ENCODE measurements around the gene MOB3B. TPM values are rescaled to one million over a fixed set of nuclear protein-coding genes. Genes with fewer than 3 reads are reported as not detected.

Gene MOB3B
- total and polyA plus RNA-seq, 10 of the 15 experiments (the other 5 are each of a cell fraction or from before 2014, with no cell fraction given) = 0.44 to 2.7 (median 0.91) TPM

DNA sequence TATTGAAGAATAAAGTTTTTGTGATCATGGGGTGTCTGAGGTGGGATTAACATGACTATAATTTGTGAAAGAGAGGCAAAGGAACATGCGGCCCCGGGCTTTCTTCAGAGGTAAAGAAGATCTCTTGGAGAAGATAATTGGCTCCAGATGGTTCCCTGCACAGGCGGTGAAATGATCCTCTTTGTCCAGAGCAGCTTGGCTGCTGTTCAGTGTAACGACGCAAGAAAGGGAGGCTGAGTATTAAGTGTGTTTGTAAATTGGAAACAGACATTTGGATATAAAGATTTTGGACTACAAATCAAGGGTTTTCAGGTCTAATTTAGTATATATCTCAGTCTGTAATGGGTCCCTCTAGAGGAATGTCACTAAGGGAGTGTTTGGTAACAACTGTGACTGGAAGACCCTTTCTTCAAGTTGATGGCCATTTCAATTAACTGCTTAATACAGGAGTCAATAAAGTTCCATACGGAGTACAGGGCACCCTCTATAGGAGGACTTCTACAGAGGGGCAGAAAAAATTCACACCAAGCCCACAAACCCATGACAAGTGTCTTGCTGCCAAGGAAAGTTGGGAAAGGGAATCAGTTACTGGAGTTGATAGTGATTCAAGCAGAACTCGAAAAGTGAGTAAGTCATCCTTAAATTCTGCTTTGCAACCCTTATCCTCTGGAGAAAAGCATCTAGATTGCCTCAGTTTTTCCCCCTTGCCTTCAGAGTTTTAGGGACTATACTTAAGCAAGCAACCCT is 236.8 kb downstream of the MOB3B start:
- FAIRE-seq (no peak), DNase-seq (ENCODE audit: low read depth, low spot score) (no peak), ATAC-seq (no peak)
- SMC1A ChIA-PET (ENCODE audit: uncharacterized antibody, unreplicated experiment) = interaction anchor here (0.6 to 1.2 kb wide), 2 partner anchors 15 to 351 kb away, joined by 3 to 4 read pairs; no protein-coding TSS in a partner anchor
- no peak for TF ChIP-seq RFX5 (IDR thresholded peaks at IDR 0.05; ENCODE audit: low read depth, low read length)
- in situ Hi-C loops (cut with MboI) (no loop called here), intact Hi-C loops (cut with micrococcal nuclease; ENCODE audit: unreplicated experiment) (no loop called here)
- Histone ChIP-seq H3K9ac (ENCODE audit: control insufficient read depth, insufficient read depth, low read length) (no peak overlapping the region), H3K9me3 (replicated peaks; ENCODE audit: control insufficient read depth, insufficient read depth, low read length) (no peaks in the 10 kb centered on the region), H3K4me1 (ENCODE audit: control insufficient read depth, insufficient read depth, low read length) (no peaks in the 10 kb centered on the region), H3K4me3 (no peak overlapping the region), H3K4me2 (ENCODE audit: control insufficient read depth, insufficient read depth) (no peak overlapping the region), H3K36me3 (ENCODE audit: control insufficient read depth in 2 of 2, insufficient read depth in 2 of 2, low read length in 1 of 2) (no peaks in the 10 kb centered on the region), H3K79me2 (ENCODE audit: control insufficient read depth, insufficient read depth, low read length) (no peaks in the 10 kb centered on the region), H3K27ac (ENCODE audit: control insufficient read depth, insufficient read depth) (no peak overlapping the region), H4K20me1 (ENCODE audit: control insufficient read depth, insufficient read depth) (no peaks in the 10 kb centered on the region), H3K27me3 (replicated peaks in 1 of 2; ENCODE audit: control insufficient read depth in 2 of 2, insufficient read depth in 2 of 2, low read length in 1 of 2) (no peaks in the 10 kb centered on the region; a peak in 2 of 4 replicates), H2AFZ (ENCODE audit: control insufficient read depth, low read depth, low read length) (no peak overlapping the region)
- WGBS (ENCODE audit: insufficient coverage, insufficient replicate concordance, low lambda C conversion rate, missing lambda C conversion rate) = 30% methylated on average over 7 of the region's 7 CpGs
- no TSS peak for BruUV-seq (replicated peaks)
- POLR2A ChIA-PET = no interaction called here
- CTCF ChIA-PET = no interaction called here
- RAD21 ChIA-PET (ENCODE audit: unreplicated experiment) = interaction anchor here (0.9 kb wide), 1 partner anchor 16 kb away, joined by 4 read pairs; no protein-coding TSS in a partner anchor

DNA sequence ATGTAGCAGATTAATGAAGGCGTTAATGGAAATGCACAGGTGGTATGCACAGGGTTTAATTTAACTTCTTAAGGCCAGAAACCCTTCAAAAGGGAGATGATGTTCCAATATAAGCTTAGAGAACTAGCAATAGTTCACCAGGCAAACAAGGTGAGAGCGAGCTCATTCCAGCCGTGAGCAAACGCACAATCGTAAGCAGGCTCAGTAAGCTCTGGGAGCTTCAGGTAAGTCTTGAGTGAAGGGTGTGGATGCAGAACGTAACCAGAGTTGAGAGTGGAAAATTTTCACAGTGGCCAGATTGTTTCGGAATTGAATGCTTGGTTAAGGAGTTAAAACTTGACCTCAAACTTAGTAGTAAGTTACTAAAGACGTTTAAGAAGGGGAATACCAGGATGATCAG is 238.3 kb downstream of the MOB3B start:
- CTCF ChIA-PET = interaction anchor here (1.1 kb wide), 1 partner anchor 14 kb away, joined by 3 read pairs; no protein-coding TSS in a partner anchor
- H3K27me3 ChIP-seq (replicated peaks in 1 of 2; ENCODE audit: control insufficient read depth in 2 of 2, insufficient read depth in 2 of 2, low read length in 1 of 2) = no peaks in the 10 kb centered on the region; a peak in 2 of 4 replicates
- BruUV-seq (replicated peaks) = no TSS peak
- no peaks in the 10 kb centered on the region for H3K4me1 ChIP-seq (ENCODE audit: control insufficient read depth, insufficient read depth, low read length)
- RAD21 ChIA-PET (ENCODE audit: unreplicated experiment) = no interaction called here
- no peak overlapping the region for H2AFZ ChIP-seq (ENCODE audit: control insufficient read depth, low read depth, low read length)
- H3K27ac ChIP-seq (ENCODE audit: control insufficient read depth, insufficient read depth) = no peak overlapping the region
- ATAC-seq (no peak), FAIRE-seq (no peak), DNase-seq (ENCODE audit: low read depth, low spot score) (no peak)
- no peak overlapping the region for H3K4me2 ChIP-seq (ENCODE audit: control insufficient read depth, insufficient read depth)
- SMC1A ChIA-PET (ENCODE audit: uncharacterized antibody, unreplicated experiment) = interaction anchor here (0.9 kb wide), 1 partner anchor 11 kb away, joined by 3 read pairs; no protein-coding TSS in a partner anchor
- intact Hi-C loops (cut with micrococcal nuclease; ENCODE audit: unreplicated experiment) = no loop called here
- no peaks in the 10 kb centered on the region for H3K36me3 ChIP-seq (ENCODE audit: control insufficient read depth in 2 of 2, insufficient read depth in 2 of 2, low read length in 1 of 2)
- in situ Hi-C loops (cut with MboI) = no loop called here
- H3K9me3 ChIP-seq (replicated peaks; ENCODE audit: control insufficient read depth, insufficient read depth, low read length) = no peaks in the 10 kb centered on the region
- no peaks in the 10 kb centered on the region for H3K79me2 ChIP-seq (ENCODE audit: control insufficient read depth, insufficient read depth, low read length)
- H4K20me1 ChIP-seq (ENCODE audit: control insufficient read depth, insufficient read depth) = no peaks in the 10 kb centered on the region
- POLR2A ChIA-PET = interaction anchor here (0.6 kb wide), 1 partner anchor 1120 kb away, joined by 3 read pairs; no protein-coding TSS in a partner anchor
- 50% methylated on average over 8 of the region's 8 CpGs for WGBS (ENCODE audit: insufficient coverage, insufficient replicate concordance, low lambda C conversion rate, missing lambda C conversion rate)
- no peak overlapping the region for H3K4me3 ChIP-seq
- no peak overlapping the region for H3K9ac ChIP-seq (ENCODE audit: control insufficient read depth, insufficient read depth, low read length)
- TF ChIP-seq ZNF622 (IDR thresholded peaks at IDR 0.05) (no peak), FOS (IDR thresholded peaks at IDR 0.05; ENCODE audit: borderline replicate concordance, extremely low read depth, insufficient read length) (no peak), EGR1 (IDR thresholded peaks at IDR 0.05; ENCODE audit: borderline replicate concordance in 1 of 2, low read depth in 2 of 2, low read length in 2 of 2) (no peak), BHLHE40 (IDR thresholded peaks at IDR 0.05; ENCODE audit: borderline replicate concordance in 1 of 2, low read depth in 2 of 2, low read length in 1 of 2) (no peak), POLR2AphosphoS2 (IDR thresholded peaks at IDR 0.05; ENCODE audit: low read depth, low read length) (no peak), RCOR1 (conservative IDR thresholded peaks at IDR 0.05; ENCODE audit: low read depth, low read length) (no peak), KAT2A (conservative IDR thresholded peaks at IDR 0.05; ENCODE audit: control insufficient read depth, low read depth, low read length) (no peak)
- TF ChIP-seq, protein P1, sequence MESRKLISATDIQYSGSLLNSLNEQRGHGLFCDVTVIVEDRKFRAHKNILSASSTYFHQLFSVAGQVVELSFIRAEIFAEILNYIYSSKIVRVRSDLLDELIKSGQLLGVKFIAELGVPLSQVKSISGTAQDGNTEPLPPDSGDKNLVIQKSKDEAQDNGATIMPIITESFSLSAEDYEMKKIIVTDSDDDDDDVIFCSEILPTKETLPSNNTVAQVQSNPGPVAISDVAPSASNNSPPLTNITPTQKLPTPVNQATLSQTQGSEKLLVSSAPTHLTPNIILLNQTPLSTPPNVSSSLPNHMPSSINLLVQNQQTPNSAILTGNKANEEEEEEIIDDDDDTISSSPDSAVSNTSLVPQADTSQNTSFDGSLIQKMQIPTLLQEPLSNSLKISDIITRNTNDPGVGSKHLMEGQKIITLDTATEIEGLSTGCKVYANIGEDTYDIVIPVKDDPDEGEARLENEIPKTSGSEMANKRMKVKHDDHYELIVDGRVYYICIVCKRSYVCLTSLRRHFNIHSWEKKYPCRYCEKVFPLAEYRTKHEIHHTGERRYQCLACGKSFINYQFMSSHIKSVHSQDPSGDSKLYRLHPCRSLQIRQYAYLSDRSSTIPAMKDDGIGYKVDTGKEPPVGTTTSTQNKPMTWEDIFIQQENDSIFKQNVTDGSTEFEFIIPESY (IDR thresholded peaks at IDR 0.05) = no peak
- TF ChIP-seq, protein P2, sequence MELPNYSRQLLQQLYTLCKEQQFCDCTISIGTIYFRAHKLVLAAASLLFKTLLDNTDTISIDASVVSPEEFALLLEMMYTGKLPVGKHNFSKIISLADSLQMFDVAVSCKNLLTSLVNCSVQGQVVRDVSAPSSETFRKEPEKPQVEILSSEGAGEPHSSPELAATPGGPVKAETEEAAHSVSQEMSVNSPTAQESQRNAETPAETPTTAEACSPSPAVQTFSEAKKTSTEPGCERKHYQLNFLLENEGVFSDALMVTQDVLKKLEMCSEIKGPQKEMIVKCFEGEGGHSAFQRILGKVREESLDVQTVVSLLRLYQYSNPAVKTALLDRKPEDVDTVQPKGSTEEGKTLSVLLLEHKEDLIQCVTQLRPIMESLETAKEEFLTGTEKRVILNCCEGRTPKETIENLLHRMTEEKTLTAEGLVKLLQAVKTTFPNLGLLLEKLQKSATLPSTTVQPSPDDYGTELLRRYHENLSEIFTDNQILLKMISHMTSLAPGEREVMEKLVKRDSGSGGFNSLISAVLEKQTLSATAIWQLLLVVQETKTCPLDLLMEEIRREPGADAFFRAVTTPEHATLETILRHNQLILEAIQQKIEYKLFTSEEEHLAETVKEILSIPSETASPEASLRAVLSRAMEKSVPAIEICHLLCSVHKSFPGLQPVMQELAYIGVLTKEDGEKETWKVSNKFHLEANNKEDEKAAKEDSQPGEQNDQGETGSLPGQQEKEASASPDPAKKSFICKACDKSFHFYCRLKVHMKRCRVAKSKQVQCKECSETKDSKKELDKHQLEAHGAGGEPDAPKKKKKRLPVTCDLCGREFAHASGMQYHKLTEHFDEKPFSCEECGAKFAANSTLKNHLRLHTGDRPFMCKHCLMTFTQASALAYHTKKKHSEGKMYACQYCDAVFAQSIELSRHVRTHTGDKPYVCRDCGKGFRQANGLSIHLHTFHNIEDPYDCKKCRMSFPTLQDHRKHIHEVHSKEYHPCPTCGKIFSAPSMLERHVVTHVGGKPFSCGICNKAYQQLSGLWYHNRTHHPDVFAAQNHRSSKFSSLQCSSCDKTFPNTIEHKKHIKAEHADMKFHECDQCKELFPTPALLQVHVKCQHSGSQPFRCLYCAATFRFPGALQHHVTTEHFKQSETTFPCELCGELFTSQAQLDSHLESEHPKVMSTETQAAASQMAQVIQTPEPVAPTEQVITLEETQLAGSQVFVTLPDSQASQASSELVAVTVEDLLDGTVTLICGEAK (IDR thresholded peaks at IDR 0.05; ENCODE audit: borderline replicate concordance) = no peak

All from GM12878 (cell line).